Skeletal muscle cell (primary cell): ENCODE measurements around the gene PTPRF.

Source experiments
- DNase-seq: peaks from one replicate; pipeline ENCODE4 v3.0.0-alpha.2; 2010; ENCODE audit warnings: low read depth
- H3K4me3 ChIP-seq: 2 replicates; pipeline ENCODE4 v1.5.1; 2011; ENCODE audit warnings: low read depth, mild to moderate bottlenecking, control low read depth, low read length, moderate library complexity

The PTPRF gene

DNA sequence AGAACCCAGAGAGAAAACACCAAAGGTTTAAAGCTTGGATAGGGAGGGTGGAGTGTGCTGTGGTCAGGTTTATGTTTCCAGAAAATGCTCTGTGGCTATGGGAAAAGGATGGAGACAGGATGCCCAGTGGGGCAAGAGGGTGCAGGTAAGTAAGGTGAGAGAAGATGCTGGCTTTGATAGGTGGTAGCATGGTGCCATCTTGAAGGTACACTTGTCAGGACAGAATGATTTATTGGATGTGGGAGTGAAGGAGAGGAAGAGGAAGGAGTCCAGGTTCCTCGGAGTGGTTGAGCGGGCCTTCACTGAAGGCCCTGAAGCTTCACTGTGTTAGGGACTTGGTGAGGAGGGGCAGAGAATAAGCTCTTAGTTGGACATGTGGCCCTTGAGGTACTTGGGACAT lies 3.6 kb downstream of the PTPRF start:
- no peak overlapping the region for H3K4me3 ChIP-seq
- DNase-seq = no peak

DNA sequence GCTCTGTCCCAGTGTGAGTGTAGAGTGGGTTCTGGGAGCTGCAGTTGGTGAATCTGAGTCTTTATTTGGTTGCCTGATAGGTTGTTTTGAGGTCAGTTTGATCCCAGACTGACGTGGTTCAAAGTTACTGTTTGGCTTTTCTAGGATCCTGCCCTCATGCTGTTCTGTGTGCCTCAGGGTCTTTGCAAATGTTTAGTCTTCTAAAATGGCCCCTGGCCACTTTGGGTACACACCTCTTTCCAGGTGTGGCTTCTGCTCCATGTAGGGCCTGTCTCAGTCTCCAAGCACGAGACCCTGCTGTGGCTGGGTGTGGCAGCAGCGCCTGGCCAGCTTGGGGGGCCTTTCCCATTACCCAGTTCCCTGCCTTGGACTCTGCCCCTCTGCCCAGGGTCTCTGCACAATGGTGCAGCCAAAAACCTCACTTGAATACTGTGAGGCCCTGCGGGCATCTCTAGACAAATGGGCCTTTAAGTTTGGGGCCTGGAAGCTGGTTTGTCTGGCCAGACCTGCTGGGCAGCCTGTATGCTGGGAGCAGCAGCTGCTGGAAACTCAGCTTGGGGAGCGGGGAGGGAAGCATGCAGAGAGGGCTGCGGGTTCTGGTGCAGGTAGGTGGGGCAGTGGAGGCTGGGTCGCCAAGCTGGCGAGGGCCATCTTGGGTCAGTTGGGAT lies 5.6 kb downstream of the PTPRF start:
- no peak overlapping the region for H3K4me3 ChIP-seq
- no peak for DNase-seq

DNA sequence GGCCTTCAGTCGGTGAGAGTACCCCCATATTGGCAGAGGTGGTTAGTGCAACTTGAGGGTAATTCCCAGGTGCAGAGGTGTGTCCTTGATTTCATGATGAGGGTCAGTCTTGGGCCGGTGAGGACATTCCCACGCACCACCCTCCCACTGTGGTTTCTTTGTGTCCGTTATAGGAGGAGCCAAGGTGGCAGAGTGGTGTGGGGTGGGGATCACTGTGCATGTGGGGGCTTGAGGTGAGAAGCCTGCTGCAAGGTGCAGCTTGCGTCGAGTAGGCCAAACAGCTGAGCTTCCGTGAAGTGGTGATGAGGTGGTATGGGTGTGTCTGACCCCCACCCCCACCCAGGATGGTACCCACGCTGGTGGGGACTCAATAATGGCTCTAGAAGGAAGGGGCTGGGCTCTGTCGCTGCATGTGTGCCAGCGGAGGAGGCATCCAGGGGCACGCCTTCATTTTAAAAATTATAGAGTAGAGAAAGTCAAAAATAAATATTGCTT lies 6.2 kb downstream of the PTPRF start:
- DNase-seq = no peak
- no peak overlapping the region for H3K4me3 ChIP-seq

DNA sequence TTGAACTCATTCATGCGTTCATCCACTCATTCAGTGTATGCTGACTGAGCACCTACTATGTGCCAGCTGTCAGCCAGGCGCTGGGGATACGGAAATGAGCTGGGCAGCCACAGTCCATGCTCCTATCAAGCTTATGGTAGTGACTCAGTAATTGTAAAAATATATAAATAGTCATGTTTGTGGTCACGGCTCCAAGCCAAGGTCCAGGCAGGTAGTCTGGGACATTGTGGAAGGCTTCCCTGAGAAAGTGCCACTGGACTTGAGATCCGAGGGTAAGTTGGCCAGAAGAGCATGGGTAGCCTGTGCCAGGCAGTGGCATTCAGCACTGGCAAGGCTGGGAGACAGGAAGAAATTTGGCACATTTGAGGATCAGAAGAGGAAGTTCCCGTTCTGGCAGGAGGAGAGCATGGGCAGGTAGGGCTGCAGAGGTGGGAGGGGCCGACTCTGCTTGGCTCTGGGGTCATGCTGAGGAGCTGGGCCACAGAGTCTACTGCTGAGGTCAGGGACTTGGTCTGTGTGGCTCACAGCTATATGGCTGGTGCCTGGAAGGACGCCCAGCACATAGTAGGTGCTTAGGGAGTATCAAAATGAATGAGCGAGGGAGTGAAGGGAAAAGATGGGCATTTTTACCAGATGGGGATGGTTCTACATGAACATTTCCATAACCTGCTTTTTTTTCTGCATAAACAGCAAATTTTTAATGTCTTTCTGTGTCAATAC lies 6.9 kb downstream of the PTPRF start:
- no peak for DNase-seq
- H3K4me3 ChIP-seq = no peak overlapping the region

DNA sequence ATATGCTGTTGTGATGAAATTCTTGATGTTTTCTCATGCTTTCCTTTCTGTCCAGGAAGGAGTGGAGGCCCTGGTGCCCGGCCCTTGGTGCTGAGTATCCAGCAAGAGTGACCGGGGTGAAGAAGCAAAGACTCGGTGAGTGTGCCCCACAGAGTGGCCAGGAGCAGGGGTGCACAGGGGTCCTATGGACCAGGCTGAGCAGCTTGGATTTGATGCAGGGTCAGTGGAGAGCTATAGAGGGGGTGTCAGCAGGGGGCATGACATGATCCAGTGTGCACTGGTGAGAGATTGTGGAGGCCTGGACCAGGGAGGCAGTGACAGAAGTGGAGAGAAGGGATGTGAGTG lies 7.4 kb downstream of the PTPRF start:
- no peak for DNase-seq
- H3K4me3 ChIP-seq = no peak overlapping the region

DNA sequence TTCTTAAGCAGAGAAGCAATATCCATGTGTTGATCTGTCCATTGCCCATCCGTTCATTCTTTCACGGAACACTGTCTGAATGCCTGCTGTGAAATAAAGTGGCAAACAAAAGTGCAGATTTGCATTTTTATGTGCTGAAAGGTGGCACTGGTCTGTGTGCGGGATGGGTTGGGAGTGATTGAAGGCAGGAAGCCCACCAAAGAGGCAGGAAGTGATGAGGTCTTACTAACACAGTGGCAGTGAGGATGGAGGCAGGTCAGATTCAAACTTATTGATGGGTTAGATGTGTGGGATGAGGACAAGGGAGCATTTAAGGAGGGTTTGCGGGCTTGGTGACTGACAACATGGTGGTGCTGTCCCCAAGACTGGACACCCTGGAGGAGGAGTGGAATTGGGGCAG lies 8.3 kb downstream of the PTPRF start:
- no peak overlapping the region for H3K4me3 ChIP-seq
- no peak for DNase-seq

DNA sequence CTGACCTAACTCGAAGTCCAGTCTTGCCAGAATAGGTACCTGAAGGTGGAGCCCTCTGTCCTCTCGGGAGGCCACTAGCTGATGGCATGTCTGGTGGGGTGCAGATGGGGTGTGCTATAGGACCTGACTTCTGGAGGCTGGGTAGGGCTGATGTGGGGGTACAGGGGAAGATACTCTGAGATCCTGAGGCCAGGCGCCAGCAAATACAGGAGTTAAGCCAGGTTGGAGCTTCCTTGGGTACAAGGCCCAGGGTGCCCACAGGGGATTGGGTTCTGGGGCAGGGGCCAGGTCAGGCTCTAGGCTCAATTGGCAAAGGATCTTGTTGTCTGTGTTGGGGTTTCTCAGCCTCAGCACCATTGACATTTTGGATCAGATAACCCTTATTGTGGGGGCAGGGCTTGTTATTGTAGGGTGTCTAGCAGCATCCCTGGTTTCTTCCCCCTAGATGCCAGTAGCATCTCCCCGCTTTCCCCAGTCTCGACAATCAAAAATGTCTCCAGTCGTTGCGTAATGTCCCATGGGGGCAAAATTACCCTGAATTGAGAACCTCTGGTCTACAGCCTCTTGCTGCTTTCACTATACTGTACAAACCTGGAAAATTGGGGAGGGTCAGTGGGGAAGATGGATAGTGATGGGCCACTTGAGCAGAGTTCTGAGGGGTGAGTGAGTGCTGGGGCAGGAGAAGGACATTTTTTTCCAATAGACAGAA lies 9.2 kb downstream of the PTPRF start:
- no peak overlapping the region for H3K4me3 ChIP-seq
- no peak for DNase-seq

DNA sequence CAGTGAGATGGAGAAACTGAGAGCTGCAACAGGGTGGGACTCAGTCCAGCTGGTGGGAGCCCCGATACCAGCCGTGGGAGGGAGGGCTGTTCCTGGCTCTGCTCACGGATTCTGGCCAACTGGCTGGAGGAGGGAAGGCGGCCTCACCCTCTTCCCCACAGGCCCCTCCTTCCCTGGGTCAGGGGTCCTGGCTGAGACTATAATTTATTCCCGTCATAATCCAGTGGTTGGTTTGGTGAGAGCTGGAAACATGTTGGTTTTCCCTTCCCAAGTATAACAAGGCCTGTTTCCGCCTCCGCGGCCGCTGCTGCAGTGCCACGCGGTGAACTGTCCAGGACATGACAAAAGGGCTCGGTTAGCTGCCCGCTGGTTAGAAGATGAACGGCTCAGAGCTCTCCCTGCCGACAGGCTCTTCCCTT lies 10.0 kb downstream of the PTPRF start:
- DNase-seq = no peak
- H3K4me3 ChIP-seq = no peak overlapping the region

DNA sequence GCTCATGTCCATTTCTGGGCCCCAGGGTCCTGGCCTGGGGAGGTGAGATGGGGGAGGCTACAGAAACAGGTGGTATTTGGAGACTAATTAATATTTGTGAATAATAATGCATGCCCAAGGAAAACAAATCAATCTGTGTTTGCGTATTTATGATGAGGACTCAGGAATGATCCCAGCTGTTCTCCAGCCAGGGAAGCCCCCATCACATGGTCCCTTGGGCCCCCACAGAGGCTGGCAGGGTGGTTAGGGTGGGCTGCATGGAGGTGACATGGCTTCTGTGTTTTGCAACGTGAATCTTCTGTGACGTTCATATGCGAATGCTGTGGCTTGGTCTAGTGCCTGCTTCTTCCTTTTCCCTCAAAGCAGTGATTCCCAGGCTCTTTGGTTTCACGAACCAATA lies 10.5 kb downstream of the PTPRF start:
- DNase-seq = no peak
- no peak overlapping the region for H3K4me3 ChIP-seq

DNA sequence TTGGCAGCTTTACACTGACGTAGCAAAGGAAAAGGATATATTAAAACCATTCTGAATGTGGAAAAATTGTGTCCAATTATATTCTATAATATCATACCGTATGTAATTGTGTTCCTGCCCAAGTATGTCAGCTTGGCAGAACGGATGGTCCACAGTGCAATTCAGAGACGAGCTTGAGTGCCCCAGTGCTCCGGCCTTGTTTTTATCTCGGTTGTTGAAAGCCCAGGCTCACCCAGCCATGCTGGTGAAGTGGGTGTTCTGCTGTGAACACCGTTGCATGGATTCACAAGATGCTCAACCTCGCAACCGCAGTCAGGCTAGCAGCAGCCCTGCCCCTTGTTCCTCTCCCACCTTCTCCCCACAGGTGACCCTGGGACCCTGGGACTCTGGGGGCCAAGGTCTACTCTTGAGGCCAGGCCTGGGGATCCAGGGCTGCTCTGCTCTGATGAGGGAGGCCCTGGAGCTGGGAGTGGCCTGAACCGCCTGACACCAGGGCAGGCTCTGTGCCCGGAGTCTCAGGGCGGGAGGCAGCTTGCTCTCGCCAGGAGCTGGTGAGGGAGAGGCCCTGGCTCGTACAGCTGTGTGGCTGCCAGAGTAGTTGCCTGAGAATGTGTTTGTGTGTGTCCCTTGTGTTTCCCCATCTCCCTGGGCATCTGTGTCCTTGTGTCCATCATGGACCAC lies 11.2 kb downstream of the PTPRF start:
- no peak for DNase-seq
- H3K4me3 ChIP-seq = no peak overlapping the region

DNA sequence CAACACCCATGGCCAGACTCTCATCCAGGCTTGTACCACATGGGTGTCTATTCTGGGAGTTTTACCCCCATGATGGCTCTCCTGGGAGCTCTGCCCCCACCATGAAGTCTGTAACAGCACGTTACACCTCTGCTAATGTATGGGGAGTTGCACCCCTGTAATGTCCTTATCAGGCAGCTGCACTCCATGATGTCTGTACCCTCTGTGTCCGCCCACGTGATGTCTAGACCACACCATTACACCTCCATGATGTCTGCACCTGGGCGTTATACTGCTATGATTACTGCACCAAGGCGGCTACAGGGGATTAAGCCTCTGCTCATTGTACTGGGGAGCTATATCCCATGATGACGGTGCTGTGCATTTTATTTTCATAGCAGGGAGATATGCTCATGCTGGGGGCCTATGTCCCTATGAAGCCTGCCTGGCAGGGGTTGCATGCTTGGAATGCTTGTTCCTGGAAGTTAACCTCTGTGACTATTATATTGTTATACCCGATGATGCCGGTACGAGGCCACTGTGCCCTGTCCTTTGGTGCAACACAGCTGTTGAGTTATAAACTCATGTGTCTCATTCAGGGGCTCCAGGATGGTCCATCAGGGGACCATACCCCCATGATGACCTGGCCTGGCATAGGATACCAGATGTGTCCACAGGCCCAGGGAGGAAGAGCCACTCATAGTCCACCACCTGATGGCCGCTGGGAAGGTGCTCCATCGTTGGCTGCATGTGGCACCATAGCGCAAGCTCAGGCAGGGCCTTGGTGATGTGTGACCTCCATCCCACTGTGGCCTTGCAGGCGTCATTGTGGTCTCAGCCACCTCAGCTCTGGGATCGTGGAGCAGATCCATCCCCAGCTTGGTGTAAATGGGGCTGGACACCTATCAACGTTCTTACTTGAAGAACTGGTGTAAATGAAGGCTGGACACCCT lies 12.1 kb downstream of the PTPRF start:
- DNase-seq = no peak
- H3K4me3 ChIP-seq = no peak overlapping the region

DNA sequence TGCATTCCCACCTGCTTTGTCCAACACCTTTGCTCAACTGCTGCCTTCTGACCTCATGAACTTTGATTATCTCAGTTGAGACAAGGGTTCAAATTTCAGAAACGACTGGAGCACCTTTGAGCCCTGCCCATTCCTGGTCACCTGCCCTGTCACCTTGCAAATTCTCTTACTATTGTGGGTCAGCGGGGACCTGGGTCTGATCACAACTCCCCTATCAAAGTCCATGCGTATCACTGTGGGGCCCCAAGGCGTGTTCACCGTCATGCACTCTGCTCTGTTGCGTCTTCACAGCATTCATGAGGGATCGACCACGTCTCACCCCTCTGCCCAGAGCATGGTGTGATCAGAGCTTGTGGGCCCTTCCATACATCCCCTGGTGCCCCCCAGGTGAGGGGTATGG lies 12.9 kb downstream of the PTPRF start:
- no peak for DNase-seq

DNA sequence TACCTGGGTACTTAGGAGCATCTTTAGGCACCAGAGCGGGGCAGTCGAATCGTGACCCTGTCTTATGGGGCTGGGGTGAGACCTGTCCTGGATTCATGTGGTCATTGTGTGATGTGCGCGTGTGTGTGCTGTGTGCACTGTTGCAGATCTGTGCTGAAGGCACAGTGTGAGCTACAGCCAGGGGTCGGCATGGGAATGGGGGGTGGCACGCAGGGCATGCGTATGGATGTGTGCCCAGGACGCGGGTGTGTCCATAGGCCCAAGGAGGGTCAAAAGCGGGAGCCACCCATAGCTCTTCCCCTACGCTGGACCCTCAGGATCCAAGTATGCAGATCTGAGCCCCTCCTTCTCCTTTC lies 14.6 kb downstream of the PTPRF start:
- H3K4me3 ChIP-seq = no peak overlapping the region
- no peak for DNase-seq

More for the DNA sequence above, 12.9 kb downstream of the PTPRF start:
- no peak overlapping the region for H3K4me3 ChIP-seq

DNA sequence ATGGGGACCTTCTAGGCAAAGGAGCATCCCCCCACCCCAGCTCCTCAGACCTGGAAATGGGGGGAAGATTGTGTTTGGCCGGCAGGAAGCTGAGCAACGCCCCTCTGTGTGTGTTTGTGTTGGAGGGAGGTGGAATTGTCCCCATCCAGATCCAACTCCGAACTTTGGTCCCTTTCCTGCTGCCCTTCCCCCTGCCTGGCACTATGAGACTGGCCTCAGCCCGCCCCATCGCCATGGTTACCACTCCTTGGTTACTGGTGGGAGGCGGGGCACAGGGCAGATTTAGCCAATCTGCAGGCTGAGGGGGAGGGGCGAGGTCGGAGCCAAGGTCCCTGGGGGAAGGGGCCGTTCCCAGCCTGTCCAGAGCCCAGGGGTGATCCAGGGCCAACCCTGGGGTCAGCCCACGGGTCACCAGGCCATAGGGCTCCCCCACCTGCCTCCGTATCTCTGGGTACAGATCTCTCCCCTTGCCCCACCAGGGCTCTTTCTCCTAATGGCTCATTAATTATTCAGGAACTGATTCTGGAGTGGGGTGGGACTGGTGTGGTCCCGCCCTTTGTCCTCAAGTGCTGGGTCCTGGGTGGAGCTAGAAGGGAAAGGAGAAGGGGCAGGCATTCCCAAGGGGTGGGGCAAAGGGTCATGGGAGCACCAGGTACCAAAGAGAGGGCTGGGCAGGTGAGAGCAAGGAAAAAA lies 15.2 kb downstream of the PTPRF start:
- DNase-seq = no peak
- H3K4me3 ChIP-seq = no peak overlapping the region

DNA sequence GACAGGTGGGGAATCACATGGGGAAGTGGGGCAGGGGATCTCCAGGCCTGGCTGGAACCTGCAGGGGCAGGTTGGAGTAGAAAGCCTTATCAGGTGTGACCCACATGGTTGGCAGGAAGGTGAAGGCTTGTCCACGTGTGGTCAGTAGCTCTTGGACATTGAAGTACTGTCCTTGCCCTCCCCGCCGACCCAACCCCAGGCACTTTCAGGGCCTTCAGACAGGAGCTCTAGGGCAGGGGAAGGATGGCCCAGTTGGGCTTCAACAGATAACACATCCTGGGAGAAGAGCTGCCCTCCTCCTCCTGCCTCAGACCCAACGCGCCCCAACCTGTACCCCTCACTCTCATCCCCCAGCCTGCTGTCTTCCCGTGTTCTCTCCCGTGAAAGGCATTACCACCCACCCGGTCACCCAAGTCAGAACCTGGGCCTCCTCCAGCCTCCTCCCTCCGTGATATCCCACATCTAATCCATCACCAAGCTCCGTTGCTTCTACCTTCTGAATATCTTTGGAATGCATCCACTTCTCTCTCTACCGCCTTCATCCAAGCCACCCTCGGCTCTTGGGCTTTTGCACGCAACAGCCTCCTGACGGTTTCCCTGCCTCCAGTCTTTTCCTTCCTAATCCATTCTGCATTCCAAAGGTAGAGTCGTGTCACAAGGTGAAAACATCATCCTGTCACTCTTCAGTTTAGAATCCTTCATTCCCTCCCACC lies 15.9 kb downstream of the PTPRF start:
- H3K4me3 ChIP-seq = no peak overlapping the region
- DNase-seq = no peak

DNA sequence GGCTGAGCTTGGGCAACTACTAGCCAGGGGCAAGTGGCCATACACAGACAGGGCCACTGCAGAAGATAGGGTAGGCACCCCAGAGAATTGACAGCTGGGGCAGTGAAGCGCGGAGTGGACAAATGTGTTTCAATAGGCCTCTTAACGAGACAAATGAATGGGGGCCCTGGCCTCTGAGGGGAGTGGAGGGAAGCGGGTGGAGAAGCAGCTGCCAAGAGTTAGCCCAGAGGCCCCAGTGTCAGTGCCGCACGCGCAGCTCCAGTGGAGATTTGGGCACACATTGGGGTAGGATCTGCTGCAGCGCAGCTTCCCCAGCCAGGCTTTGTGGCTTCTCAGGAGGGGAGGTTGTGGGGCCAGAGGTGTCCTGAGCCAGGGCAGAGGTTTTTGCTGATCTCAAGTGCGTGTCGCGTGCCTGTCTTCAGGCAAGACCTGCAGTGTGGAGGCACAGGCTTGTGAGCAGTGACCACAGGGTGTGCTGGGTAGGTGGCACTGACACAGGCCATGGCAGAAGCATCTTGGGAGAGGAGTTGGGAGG lies 16.9 kb downstream of the PTPRF start:
- no peak for DNase-seq
- H3K4me3 ChIP-seq = no peak overlapping the region

DNA sequence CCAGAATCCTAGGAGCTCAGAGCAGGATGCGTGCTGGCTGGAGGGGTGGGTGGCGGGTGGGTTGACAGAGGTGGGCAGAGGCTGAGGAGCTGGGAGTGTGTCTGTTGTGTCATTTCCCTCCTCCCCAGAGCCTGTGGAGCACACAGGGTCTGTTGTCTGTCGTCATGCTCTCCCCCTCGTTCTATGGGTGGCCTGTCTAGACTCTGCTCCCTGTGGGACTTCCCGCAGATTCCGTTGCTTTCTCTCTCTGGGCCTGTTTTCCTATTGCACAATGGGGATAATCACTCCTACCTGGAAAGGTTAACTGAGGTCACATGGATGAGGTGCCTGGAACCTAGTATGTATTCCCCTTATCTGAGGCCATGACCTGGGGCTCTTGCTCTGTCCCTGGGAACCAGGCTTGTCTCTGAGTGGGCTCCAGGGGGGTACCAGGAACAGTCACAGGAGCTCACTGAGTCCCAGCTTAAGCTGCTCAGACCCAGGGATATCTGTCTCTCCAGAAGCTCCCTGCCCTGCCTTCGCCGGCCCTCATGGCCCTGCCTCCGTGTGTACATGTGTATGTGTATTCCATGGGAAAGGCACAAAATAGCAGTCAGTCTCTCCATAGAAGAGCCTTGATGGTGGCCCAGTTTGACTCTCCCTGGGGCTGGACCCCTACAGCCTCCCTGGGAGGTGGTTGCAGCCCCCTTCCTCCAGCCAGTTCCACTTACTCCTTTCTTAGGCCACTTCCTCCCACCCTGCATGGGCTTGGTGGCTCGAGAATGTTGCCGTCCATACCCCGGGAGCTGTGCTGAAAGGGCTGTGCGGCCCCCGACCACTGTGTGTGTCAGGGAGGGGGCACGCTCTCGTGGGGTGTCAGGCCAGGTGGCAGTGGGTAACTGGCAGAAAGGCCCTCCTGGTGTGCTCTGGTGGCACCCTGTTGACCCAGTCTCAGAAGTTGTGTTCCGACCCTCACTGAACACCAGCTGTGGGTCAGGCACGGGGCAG lies 17.9 kb downstream of the PTPRF start:
- no peak for DNase-seq
- no peak overlapping the region for H3K4me3 ChIP-seq
